Stimulated activated CD4-positive, alpha-beta T cell treated with anti-CD3 and anti-CD28 coated beads, TNF-alpha, amount 100 ng/mL, for 24 hours (primary cell): ENCODE data around the gene WNT7B.

Experiments used
- DNase-seq, 3 experiments: peaks; one replicate each; pipeline ENCODE4 v3.0.0-alpha.2; 2020; ENCODE audit warnings: low read depth in 3 of 3

WNT7B gene

GRCh38 chr22:45907996-45908395 is 69.0 kb downstream of the WNT7B start:
- DNase-seq: no peak

DNA sequence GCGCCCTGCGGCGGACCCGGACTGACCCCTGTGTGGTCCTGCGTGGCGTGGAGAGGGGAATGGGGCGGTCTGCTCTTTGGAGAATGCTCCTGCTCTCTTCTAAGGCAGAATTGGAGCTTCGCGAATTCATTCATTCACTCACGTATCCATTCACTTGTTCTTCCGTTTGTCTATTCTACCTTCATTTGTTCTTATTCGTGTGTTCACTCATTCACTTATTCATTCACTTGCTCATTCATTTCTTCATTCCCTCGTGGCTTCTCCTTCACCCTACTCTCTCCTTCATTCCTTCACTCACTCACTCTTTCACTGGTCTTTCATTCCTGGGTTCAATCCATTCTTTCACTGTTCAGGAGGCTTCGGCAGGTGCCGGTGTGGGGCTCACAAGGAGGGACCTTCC is 69.6 kb downstream of the WNT7B start:
- DNase-seq: no peak

DNA sequence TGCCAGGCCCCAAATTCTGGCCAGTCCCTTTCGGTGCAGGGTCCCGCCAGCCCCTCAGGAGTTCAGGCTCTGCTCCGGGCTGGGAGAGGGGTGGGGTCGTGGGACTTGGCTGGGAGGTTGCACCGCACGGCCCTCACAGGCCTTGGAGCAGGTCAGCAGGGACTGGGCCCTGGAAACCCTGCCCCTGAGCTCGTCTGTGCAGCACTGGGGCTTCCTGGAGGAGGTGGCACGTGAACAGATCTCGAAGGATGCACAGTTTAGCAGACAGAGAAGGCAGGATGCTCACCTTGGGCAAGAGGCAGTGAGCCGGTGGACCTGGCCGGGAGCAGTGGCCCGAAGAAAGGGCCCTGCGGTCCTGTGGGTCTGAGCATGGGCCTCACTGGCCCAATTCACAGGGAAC is 70.0 kb downstream of the WNT7B start:
- DNase-seq: no peak

GRCh38 chr22:45905924-45906865 is 70.8 kb downstream of the WNT7B start:
- no peak for DNase-seq

DNA sequence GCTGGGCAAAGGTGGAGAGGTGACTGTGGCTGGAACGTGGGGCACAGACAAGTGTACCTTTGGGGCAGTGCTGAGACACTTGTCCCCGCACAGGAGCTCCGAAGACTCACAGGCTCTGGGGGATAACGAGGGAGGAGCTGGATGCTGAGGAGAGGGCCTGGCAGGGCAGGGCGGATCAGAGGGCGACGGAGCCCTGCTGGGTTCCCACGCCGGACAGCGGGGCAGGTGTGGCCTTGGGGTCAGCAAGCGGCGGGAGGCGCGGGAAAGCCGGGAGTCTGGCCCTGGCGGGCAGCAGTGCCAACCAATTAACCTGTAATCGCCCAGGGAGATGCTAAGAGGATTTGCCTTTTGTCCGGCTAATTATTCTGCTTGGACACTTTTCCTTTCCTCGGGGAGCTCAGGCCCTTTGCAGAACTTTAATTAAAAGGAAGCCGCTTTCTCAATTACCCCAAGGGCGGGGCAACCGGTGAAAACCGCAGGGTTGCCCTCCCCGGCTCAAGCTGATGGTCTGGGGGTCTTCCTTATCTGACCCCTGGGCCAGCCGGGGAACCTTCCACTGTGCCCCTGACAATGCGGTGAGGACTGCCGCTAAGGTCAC is 71.5 kb downstream of the WNT7B start:
- no peak for DNase-seq

GRCh38 chr22:45904236-45904635 is 72.7 kb downstream of the WNT7B start:
- DNase-seq: no peak

DNA sequence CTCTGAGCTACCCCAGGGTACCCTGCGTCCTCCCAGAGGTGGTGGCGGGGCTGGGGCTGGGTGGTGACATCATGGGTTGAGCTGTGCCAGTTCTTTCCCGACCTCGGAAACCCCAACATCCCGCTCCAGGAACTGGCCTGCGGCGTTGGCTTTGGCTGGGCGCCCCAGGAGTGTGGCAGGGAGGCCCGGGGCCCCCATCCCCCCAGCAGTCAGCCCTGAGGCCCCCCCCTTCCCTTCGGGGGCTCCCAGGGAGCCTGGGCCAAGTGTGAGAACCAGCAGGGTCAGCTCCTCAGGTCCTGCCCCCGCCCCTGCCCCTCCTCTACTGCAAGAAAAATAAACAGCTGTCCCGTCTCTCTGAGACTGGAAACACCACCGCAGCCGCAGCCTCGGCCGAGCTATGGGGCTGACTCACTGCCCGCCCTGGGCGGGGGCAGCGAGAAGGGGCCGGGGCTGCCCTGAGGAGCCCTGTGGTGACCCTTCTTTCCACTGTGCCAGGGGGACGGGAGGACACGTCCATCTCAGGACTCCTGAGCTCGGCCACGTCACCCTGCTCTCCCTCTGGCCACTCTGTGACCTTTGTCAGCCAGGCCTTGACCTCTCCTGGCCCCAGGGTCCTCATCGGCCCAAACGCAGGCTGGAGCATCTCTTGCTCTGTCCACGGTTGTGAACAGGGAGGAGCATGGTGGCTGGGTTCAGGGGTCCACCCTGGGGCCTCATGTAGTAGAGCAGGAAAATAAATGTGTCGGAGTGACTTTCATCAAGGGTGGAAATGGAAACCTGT is 73.4 kb downstream of the WNT7B start:
- DNase-seq: no peak

DNA sequence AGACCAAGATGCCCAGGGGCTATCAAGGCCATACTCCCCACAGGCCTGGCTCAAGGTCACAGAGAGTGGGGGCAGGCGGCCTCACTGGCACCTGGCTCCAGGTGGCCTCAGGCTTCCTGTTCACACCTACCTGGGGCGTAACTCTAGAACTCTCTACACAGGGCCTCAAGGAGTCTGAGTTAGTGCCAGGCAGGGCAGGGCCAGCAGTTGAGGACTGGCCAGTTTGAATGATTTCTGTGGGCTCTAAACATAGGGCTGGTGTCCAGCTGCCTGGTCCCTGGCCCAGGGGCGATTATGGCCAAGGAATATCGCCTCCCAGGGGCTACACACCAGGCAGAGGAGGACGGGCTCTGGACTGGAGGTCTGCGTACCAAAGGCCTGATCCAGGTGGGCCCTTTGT is 79.2 kb downstream of the WNT7B start:
- DNase-seq: no peak

GRCh38 chr22:45896964-45897538 is 79.9 kb downstream of the WNT7B start:
- no peak for DNase-seq

GRCh38 chr22:45896153-45896951 is 80.6 kb downstream of the WNT7B start:
- no peak for DNase-seq

GRCh38 chr22:45895436-45896152 is 81.4 kb downstream of the WNT7B start:
- no peak for DNase-seq

DNA sequence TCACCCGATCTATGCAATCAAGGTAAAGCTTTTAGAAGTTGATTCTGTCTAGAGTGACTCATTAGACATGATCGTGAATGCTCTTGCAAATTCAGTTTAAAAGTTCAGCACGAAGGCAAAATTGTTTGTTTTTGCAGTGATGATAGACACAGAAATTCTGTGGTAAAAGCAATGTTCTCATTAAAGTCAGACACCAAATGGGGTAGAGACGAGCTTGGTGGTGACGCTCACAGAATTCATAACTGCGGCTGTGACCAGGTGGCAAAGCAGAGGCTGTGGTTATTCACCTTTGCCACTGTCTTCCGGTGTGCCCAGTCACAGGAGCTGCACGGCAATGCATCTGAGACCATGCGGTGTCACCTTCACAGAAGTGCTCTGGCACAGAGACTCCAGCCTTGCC is 83.4 kb downstream of the WNT7B start:
- no peak for DNase-seq

- DNase-seq: no peak
Measured at GRCh38 chr22:45892681-45893461, 84.1 kb downstream of the WNT7B start.

- DNase-seq: no peak
Measured at GRCh38 chr22:45891996-45892621, 84.9 kb downstream of the WNT7B start.

DNA sequence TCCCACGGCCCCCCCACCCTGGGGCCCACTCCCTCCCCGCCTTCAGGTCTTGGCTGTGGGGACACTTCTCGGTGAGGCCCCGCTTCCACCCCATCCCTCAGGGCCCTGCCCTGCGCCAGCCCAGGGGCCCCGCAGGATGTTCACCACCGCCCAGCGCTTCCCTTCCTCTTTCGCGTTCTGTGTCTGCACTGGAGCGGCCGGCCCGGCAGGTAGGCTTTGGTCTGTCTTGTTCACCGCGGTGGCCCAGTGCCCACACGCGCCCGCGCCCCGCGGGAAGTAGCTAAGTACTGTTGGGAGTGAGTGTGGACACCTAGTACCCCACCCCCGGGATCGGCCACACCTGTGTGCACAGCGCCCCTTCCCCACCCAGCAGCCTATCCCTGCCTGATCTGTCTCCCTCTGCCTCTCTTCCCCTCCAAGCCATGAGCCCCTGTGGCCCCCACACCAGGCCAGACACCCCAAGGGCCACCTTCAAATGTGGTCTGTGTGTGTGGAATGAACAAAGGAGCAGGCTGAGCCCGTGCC is 85.4 kb downstream of the WNT7B start:
- no peak for DNase-seq

DNA sequence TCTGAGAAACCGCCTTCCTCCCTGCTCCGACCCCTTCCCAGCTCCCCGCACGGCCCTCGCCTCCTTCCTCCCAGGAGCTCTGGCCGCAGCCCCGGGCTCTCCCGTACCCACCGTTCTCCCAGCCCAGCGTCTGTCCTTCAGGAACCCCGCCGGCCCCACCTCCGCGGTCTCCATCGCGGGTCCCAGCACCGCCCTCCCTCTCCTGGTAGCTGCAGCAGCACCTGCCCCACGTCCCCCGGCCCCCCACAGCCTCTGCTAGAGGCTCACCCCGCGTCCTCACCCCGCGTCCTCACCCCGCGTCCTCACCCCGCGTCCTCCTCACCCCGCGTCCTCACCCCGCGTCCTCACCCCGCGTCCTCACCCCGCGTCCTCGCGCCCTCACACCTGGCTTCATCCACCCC is 85.9 kb downstream of the WNT7B start:
- DNase-seq: no peak

DNA sequence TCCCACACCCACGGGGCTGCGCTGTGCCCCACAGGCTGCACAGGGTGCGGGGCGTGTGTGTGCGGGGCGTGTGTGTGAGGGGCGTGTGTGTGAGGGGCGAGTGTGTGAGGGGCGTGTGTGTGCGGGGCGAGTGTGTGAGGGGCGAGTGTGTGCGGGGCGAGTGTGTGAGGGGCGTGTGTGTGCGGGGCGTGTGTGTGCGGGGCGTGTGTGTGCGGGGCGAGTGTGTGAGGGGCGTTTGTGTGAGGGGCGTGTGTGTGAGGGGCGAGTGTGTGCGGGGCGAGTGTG is 86.7 kb downstream of the WNT7B start:
- no peak for DNase-seq

DNA sequence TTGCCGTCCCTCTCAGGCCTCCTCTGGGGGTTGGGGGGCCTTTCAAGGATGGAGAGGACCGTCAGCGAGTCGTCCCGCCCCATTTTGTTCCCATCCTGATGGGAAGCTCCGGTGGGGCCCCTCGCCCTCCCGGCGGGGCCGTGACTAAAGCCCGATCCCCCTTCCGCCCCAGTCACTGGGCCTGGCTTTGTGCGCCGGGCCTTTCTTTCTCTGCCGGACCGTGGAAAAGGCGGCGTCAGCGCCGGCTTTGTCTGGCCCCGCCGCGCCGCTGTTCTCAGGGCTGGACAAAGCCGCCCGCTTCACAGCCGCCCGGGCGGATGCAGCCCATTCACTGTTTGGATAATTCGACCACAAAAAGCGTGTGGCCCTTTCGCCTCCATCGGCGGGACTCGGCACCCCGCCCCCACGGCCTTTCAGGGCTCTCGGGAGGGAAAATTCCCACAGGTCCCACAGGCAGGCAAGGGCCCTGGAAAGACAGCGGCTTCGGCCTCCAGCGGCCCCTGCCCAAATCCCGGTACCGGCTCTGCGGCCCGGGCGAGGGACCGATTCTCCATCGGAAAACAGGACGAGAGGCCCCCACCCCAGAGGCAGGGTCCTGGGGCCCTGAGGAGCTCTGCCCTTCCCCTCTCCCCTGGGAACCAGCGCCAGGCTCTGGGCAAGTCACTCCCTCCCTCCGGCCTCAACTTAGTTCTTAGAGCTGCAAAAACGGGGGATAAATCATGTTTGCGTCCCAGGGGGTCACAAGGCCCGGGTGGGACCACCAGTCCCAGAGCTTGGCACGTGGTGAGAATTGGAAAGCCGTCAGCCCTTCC is 87.2 kb downstream of the WNT7B start:
- no peak for DNase-seq
